HG03196 (cell line): ENCODE measurements around the gene PLEKHJ1.

Source experiments
- ATAC-seq: cut with Tn5 transposase; IDR thresholded peaks from one replicate; pipeline ENCODE4 v1.9.1; 2021; ENCODE audit not compliant: unreplicated experiment

Gene PLEKHJ1

GRCh38 chr19:2224754-2225349 lies 11.3 kb downstream of the PLEKHJ1 start:
- ATAC-seq: no peak

- ATAC-seq: peak; percentile 47
Observed at GRCh38 chr19:2223959-2224358, 12.2 kb downstream of the PLEKHJ1 start.

GRCh38 chr19:2223391-2223790 lies 12.7 kb downstream of the PLEKHJ1 start:
- ATAC-seq: no peak

- no peak for ATAC-seq
Observed at GRCh38 chr19:2221918-2222317, 14.2 kb downstream of the PLEKHJ1 start.

- ATAC-seq: no peak
Observed at GRCh38 chr19:2221250-2221831, 14.8 kb downstream of the PLEKHJ1 start.

GRCh38 chr19:2219726-2220125 lies 16.4 kb downstream of the PLEKHJ1 start:
- no peak for ATAC-seq

- ATAC-seq: no peak
Observed at GRCh38 chr19:2217591-2217990, 18.5 kb downstream of the PLEKHJ1 start.

GRCh38 chr19:2216361-2217225 lies 19.5 kb downstream of the PLEKHJ1 start:
- ATAC-seq: no peak

GRCh38 chr19:2215281-2215751 lies 20.8 kb downstream of the PLEKHJ1 start:
- no peak for ATAC-seq

GRCh38 chr19:2214251-2214650 lies 21.9 kb downstream of the PLEKHJ1 start:
- ATAC-seq: no peak

- ATAC-seq: no peak
Observed at GRCh38 chr19:2213799-2214198, 22.3 kb downstream of the PLEKHJ1 start.

- ATAC-seq: no peak
Observed at GRCh38 chr19:2212861-2213711, 23.0 kb downstream of the PLEKHJ1 start.

GRCh38 chr19:2210987-2211740 lies 25.0 kb downstream of the PLEKHJ1 start:
- ATAC-seq: no peak

- no peak for ATAC-seq
Observed at GRCh38 chr19:2210206-2210605, 25.9 kb downstream of the PLEKHJ1 start.

GRCh38 chr19:2209408-2209807 lies 26.7 kb downstream of the PLEKHJ1 start:
- no peak for ATAC-seq

- no peak for ATAC-seq
Observed at GRCh38 chr19:2208975-2209374, 27.2 kb downstream of the PLEKHJ1 start.

- no peak for ATAC-seq
Observed at GRCh38 chr19:2207991-2208860, 27.9 kb downstream of the PLEKHJ1 start.

GRCh38 chr19:2207008-2207407 lies 29.1 kb downstream of the PLEKHJ1 start:
- no peak for ATAC-seq

- no peak for ATAC-seq
Observed at GRCh38 chr19:2202366-2202765, 33.8 kb downstream of the PLEKHJ1 start.
